RKO (cell line): ENCODE data around the gene ARMH4.

Experiments
- DNase-seq: peaks from one replicate; pipeline ENCODE4 v3.0.0-alpha.2; 2016; ENCODE audit warnings: low spot score

Gene ARMH4

DNA sequence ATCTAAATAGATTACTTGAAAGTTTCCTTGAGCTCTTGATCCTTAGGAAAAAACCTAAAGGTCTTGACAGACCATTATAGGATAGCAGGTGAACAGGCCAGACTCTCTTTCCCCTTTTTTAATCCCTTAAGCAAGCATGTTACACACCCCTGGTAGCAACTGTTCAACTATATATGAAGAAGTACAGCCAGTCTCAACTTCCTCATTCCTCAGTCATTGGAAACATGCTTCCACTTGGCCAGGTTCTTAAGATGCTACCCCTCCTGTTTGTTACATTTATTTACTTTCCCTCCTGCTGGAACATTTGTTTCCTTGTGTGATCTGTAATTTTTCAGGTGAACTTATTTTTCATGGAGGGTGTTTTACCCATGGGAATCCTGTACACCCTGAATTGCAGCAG, 124.1 kb downstream of the ARMH4 start:
- DNase-seq: no peak

DNA sequence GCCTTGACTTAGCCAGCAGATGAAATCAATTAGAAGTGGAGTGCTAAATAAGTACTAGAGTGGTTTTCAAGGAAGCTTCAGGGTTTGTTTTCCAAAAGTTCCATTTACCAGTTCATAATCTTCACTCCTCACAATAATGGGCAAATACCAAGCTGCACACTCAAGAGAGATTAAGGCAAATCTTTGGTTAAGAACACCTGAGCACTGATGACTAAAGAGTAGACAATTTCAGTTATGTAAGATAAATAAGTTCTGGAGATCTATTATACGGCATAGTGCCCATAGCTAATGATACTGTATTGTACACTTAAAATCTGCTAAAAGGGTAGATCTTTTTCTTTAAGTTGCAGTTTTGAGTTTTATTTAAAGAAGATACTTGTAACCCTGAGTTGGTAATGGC, 125.0 kb downstream of the ARMH4 start:
- no peak for DNase-seq

DNA sequence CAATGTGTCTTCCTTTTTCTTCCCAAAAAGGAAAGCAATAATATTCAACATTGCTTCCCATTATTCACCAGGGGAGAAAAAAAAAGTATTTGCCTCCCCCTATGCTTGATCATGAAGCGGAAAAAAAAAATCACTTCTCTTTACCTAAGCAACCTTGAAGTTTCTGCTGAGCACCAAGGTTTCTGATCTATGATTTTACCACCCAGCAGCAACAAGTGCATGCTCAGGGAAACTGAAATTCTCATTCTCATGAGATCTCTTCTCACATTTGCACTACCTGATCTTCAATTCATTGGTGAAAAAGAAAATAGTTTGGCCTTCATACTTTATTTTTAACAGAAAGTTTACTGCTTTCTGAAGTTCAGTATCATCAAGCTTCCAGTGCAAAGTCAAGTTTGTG, 125.8 kb downstream of the ARMH4 start:
- DNase-seq: no peak

- no peak for DNase-seq
Observed at GRCh38 chr14:58014778-58015177, 137.2 kb downstream of the ARMH4 start.

DNA sequence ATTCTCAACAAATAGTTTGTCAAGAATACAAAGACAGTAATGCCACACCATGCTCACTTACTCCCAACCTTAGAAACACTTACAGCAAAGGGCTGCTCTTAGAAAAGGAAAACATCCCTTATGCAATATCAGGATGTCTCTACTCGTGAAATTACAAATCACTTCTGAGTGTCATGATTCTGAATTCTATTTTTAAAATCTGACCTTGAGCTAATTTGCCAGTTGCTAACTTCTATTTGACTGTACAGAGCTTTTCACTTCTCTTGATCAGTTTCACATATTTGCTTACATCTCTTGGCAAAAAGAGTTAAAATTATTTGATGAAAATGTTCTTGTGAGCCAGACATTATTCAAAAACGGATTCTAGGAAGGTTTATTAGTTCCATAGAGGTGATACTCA, 149.4 kb downstream of the ARMH4 start:
- no peak for DNase-seq

- DNase-seq: no peak
Observed at GRCh38 chr14:57999979-58000378, 152.0 kb downstream of the ARMH4 start.

- DNase-seq: no peak
Observed at GRCh38 chr14:57999471-57999870, 152.5 kb downstream of the ARMH4 start.

DNA sequence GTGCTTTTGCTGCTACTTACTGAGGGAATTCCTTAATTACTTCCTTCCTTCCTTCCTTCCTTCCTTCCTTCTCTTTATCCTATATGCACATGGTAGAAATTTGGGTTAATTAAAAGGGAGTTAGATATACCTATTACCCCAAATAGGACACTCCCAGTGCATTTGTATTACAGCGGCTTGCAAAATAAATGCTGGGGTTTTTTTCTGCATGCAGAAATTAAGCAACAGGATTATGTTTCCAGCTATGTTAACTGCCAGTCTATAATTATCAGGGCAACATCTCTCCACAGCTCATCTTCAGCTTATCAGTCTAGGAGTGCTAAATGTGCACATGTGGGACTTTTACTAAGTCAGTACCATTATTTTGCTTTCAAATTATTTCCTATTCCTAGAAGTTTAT, 153.2 kb downstream of the ARMH4 start:
- no peak for DNase-seq

- no peak for DNase-seq
Observed at GRCh38 chr14:57991353-57991752, 160.7 kb downstream of the ARMH4 start.

DNA sequence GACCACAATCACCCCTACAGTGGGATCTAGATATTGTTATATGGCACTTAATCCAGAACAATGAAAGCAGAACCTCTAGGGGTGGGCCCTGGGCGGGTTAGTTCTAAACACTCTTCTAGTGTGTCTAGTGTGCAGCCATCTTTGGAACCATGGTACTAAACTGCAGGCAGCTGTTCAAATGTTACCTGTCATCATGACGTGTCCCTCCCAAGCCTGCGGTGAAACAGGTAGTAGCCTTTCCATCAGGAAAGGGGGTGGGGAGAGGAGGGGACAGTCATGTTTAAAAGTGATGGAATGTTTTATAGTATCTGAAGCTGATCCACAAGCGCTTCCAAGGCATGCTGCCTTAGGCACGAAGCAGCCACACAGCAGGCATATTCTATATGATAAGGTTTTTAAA, 163.6 kb downstream of the ARMH4 start:
- no peak for DNase-seq

DNA sequence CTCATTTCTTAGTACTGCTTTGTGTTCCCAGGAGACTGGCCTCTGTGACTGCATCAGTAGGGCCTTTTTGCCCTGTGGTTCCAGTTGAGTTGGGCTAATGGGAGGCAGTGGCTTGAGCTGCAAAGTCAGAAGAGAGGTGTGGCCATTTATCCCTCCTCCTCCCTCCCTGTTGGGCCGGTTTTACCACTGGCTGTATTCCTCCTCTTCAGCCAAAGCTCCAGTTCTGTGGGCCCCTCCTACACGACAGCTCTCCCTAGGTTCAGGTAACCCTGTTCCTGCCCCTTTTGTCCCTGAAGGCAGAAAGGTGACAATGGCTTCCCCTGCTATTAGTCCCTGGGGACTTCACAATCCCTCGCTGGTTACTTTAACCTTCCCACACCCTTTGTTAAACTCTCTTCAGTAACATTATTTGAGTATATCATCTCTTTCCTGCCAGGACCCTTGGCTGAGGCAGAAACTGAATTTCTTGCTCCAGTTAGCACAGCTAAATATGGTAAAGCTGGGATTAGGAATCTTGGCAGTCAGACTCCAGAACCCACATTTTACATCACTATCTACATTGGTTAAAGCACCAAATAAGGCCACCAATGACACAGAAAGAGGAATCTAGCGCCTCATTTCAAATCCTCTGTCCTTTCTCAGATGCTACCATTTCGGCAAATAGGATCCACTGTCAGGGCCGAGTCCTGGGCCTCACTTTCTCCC, 164.3 kb downstream of the ARMH4 start:
- DNase-seq: no peak

- DNase-seq: peak; percentile 48
Observed at GRCh38 chr14:57987051-57987450, 165.0 kb downstream of the ARMH4 start.

DNA sequence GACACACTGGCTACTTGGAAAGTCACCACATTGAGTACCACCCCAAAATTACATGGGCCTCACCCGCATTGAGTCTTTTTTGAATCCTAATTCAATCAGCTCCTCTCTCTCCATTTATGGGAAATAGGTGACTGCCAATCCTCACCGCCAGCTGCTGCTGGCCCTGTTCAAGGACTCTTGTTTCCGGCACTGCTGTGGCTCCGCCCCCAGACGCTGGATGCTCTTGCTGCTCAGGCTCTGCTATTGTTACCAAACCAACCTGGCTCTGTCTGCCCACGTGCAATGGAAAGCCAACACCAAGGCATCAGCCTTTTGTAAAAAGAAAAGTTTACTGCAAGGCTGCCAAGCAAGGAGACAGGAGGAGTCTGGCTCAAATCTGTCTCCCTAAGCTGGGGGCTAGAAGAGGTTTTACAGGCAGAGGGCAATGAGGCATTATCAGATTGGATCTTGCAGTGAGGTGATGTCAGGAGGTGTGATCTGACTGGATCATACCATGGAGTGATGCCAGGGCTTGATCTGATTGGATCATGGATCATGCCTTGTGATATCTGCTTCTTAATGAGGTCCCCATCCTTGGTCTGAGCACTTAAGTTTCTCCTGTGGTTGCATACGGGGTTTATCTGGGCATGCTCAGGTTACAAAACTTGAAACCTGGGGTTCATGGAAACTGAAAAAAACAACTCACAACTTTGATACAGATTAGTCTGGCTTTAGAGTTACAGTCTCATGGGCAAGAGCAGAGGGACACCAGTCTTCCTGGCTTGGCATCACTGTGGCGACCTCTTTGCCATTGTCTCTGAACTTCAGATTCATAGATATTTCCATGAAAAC, 169.0 kb downstream of the ARMH4 start:
- no peak for DNase-seq

DNA sequence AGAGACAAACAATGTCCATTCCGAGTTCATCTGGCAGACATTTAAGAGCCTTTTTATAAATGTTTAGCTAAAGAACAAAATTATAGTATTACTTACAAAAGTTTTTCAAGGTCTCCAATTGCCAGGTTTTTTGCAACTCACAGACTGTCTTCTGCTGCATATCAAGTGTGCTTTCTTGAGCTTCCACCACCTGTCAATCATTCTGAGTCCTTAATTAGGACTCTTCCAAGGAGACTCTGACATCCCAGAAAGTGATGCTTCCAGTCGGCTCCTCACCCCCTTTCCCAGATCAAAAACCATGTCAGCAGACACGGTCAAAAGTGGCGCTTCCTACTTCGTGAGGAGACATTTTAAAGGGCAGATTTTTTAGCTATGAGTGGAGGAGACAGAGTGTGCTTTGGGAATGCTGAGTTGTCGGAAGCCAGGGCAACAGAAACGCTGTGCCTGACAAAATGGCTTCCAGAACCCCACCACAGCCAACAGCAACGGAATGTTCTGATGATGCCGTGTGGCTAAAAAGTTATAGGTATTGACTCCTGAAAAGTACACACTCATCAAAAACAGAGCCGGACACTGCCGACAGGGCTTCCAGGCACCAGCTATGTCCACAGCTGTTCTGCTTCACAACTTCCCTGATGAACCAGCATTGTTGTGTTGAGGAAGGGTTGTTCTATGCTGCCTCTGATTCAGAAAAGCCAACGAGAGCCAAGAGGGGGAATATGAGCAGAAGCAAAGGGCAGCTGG, 170.0 kb downstream of the ARMH4 start:
- DNase-seq: no peak

GRCh38 chr14:57979376-57980048, 172.5 kb downstream of the ARMH4 start:
- no peak for DNase-seq

DNA sequence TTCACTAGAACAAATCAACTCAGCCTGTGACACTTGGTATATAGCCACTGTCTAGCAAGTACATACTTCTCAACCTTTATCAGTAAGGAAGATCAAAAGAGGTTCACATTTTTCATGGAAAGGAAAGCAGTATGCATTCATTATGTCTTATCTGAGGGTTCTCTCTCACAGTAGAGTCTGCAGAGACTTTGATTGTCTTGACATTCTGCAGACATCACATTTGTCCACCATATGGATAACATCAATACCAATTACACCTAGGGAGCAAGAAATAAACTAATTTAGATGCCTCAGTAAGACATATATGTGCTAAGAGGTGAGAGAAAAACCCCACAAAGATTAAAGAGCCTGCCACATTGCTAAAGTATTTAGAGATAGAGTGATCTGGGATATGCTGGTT, 175.3 kb downstream of the ARMH4 start:
- DNase-seq: no peak

GRCh38 chr14:57974896-57975295, 177.1 kb downstream of the ARMH4 start:
- DNase-seq: no peak

- no peak for DNase-seq
Observed at GRCh38 chr14:57970594-57970993, 181.4 kb downstream of the ARMH4 start.

DNA sequence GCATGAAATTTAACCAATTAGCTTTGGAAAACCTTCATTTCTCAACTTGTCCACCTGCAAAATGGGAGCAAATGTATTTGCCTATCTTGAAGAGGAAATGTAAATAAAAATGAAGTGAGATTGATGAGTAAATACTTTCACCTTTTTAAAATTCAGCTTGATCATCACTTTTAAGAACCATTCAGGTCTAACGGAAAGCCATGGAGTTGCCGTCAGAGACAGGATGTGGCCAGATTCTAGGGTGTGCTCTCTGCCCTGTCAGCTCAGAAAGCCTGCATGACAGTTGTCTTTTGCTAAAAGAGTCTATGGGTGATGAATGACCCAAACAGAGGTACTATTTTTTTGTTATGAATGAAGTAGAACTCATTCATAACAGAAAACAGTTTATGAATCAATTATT, 181.8 kb downstream of the ARMH4 start:
- no peak for DNase-seq

- no peak for DNase-seq
Observed at GRCh38 chr14:57963071-57963470, 188.9 kb downstream of the ARMH4 start.

DNA sequence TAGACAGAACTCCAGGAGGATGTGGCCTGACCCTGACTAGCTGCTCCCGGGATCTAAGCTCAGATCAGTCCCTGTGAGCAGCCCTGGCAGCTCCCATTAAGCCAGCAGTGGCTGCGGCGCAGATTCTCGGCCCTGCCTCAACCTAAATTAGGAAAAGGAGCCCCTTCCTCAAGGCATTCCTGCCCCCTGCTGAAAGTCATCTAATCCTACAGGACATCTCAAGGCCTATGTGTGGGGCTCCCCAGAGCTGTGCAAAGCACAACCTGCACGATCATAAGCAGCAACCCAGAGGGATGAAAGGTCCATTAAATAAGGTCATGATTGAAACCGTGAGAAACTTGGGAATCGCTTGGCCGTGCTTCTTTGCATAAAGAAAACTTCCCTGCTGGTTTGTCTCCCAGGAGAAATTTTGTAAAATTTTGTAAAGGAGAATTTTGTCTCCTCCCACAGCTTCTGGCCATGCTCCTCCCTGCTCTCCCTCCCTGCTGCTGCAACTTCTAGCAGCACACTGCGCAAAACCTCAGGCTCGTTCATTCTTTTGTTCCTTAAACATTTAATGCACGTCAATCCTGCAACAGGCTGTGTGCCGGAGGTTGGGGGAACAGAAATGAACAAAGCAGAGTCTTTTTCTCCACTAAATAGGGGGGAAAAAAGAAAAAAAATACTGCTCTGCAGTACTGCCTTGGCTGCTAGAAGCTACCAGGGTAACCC, 189.5 kb downstream of the ARMH4 start:
- DNase-seq: no peak

DNA sequence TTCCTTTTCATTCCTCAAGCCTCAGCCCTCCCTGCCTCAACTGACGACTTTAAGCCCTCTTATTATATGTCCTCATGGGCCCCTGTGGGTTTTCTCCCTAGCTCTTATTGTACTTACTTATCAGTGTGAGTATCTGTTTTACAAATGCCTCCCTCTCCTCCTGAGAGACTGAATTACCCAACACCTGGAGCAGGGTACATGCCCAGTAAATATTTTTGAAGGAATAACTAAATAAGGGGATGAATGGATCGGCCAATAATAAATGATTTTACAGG, 190.3 kb downstream of the ARMH4 start:
- DNase-seq: no peak
